GM11168 (cell line): Measurements from ENCODE around the gene ZNF679.
"Not testable (repeated sequence)": the region's sequence is repeated elsewhere in the genome, so short reads cannot be mapped to it uniquely, and the experiment has no call there.

Experiments used
- in situ Hi-C: fragments of 300-500 bp; cut with MboI; formaldehyde crosslinking; loops from one replicate; pipeline ENCODE4 v1.12.0; 2022; ENCODE audit warnings: low sequenced_read_pairs; ENCODE audit not compliant: unreplicated experiment

ZNF679 gene

GRCh38 chr7:64228174-64228573, at the start of gene ZNF679:
Gene ZNF679 (plus strand): TSS chr7:64228474. CDS start chr7:64249118, 20,644 bp downstream.
- in situ Hi-C loops = not testable (repeated sequence)

- in situ Hi-C loops = no loop called here
These were observed 47.3 kb upstream of the ZNF679 start for GRCh38 chr7:64180989-64181388.

GRCh38 chr7:64181586-64181985, 46.7 kb upstream of the ZNF679 start:
- in situ Hi-C loops = no loop called here

- in situ Hi-C loops = no loop called here
These were observed 46.1 kb upstream of the ZNF679 start for GRCh38 chr7:64182036-64182790.

GRCh38 chr7:64183126-64183742, 45.0 kb upstream of the ZNF679 start:
- in situ Hi-C loops = no loop called here

GRCh38 chr7:64183827-64184372, 44.4 kb upstream of the ZNF679 start:
- in situ Hi-C loops = no loop called here

GRCh38 chr7:64184376-64184775, 43.9 kb upstream of the ZNF679 start:
- in situ Hi-C loops = no loop called here

GRCh38 chr7:64187408-64187807, 40.9 kb upstream of the ZNF679 start:
- in situ Hi-C loops = no loop called here

- in situ Hi-C loops = no loop called here
These were observed 36.0 kb upstream of the ZNF679 start for GRCh38 chr7:64192148-64192704.

- in situ Hi-C loops = no loop called here
These were observed 35.5 kb upstream of the ZNF679 start for GRCh38 chr7:64192775-64193174.

GRCh38 chr7:64206903-64207302, 21.4 kb upstream of the ZNF679 start, which contains the start of gene ZNF735:
Gene ZNF735 (plus strand): TSS chr7:64207203. CDS start chr7:64207203, 0 bp downstream.
- in situ Hi-C loops = no loop called here

GRCh38 chr7:64219710-64220298, 8.5 kb upstream of the ZNF679 start:
- in situ Hi-C loops = not testable (repeated sequence)

GRCh38 chr7:64223366-64223765, 4.9 kb upstream of the ZNF679 start:
- in situ Hi-C loops = no loop called here

GRCh38 chr7:64266341-64266919, 38.2 kb downstream of the ZNF679 start:
- in situ Hi-C loops = no loop called here

- in situ Hi-C loops = no loop called here
These were observed 49.4 kb downstream of the ZNF679 start for GRCh38 chr7:64277630-64278029.

- in situ Hi-C loops = no loop called here
These were observed 66.6 kb downstream of the ZNF679 start for GRCh38 chr7:64294701-64295420.

GRCh38 chr7:64297418-64297817, 69.1 kb downstream of the ZNF679 start:
- in situ Hi-C loops = not testable (repeated sequence)

- in situ Hi-C loops = no loop called here
These were observed 72.5 kb downstream of the ZNF679 start for GRCh38 chr7:64300641-64301405.
